ENCODE measurements around the gene CCDC150. TPM values are rescaled to one million over a fixed set of nuclear protein-coding genes. Genes with fewer than 3 reads are reported as not detected.

Gene CCDC150
- total and polyA plus RNA-seq, 2 donors from 2014 or later = 2.3 to 7.3 TPM

DNA sequence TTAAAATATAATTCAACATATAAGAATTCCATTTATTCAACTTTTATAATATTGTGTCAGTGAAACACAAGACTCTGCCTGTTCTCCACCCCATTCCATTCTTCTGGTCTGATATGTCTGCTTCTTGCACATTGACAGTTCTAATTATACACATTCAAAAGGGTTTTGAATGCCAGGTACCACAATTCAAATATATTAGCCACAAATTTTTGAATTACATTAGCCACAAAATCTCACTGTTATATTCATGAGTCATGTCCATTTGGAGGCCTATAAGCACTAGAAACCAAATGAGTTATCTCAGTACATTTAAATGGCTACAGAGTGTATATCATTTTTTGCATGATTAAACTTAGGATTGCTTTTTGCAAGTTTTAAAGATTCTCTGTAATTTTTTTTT is 72.1 kb downstream of the CCDC150 start:
- DNase-seq = no peak
- intact Hi-C loops (cut with DNase I) = no loop called here
- H3K4me3 ChIP-seq (ENCODE audit: low read length in 3 of 3) = no peak overlapping the region
- peaks cover 0 to 3% (median 0%) of the 10 kb centered on the region in 3 donors for H3K9me3 ChIP-seq (ENCODE audit: control insufficient read depth in 2 of 3, insufficient read depth in 1 of 3, low read length in 3 of 3)
- no peak for TF ChIP-seq CTCF (IDR thresholded peaks at IDR 0.05; ENCODE audit: borderline replicate concordance, extremely low read depth, insufficient read depth)
- H3K27me3 ChIP-seq (ENCODE audit: control insufficient read depth, insufficient read depth, low read length) = no peaks in the 10 kb centered on the region
- H3K9ac ChIP-seq (ENCODE audit: low read length in 3 of 3) = no peak overlapping the region
- no peak for FAIRE-seq
- no peaks in the 10 kb centered on the region for H3K4me1 ChIP-seq (ENCODE audit: control insufficient read depth in 2 of 3, insufficient read depth in 2 of 3, low read depth in 1 of 3, low read length in 3 of 3)
- H3K36me3 ChIP-seq (ENCODE audit: control insufficient read depth in 2 of 3, insufficient read depth in 3 of 3, low read length in 3 of 3) = no peaks in the 10 kb centered on the region
- H3K27ac ChIP-seq (ENCODE audit: low read depth in 2 of 2, low read length in 2 of 2) = no peak overlapping the region

GRCh38 chr2:196712867-196713266 is 73.4 kb downstream of the CCDC150 start:
- Histone ChIP-seq H3K9me3 (ENCODE audit: control insufficient read depth in 2 of 3, insufficient read depth in 1 of 3, low read length in 3 of 3) (peaks cover 0 to 3% (median 0%) of the 10 kb centered on the region in 3 donors), H3K27ac (ENCODE audit: low read depth in 2 of 2, low read length in 2 of 2) (no peak overlapping the region), H3K4me3 (ENCODE audit: low read length in 3 of 3) (no peak overlapping the region), H3K9ac (ENCODE audit: low read length in 3 of 3) (no peak overlapping the region), H3K27me3 (ENCODE audit: control insufficient read depth, insufficient read depth, low read length) (no peaks in the 10 kb centered on the region), H3K36me3 (ENCODE audit: control insufficient read depth in 2 of 3, insufficient read depth in 3 of 3, low read length in 3 of 3) (no peaks in the 10 kb centered on the region), H3K4me1 (ENCODE audit: control insufficient read depth in 2 of 3, insufficient read depth in 2 of 3, low read depth in 1 of 3, low read length in 3 of 3) (no peaks in the 10 kb centered on the region)
- FAIRE-seq (no peak), DNase-seq (no peak)
- no peak for TF ChIP-seq CTCF (IDR thresholded peaks at IDR 0.05; ENCODE audit: borderline replicate concordance, extremely low read depth, insufficient read depth)
- intact Hi-C loops (cut with DNase I) = no loop called here

GRCh38 chr2:196718419-196719109 is 79.0 kb downstream of the CCDC150 start:
- DNase-seq = peak in 1 of 5 donors; percentile 2
- peak overlapping the region in 1 of 3 donors; percentile 9 for H3K4me3 ChIP-seq (ENCODE audit: low read length in 3 of 3)
- H3K4me1 ChIP-seq (ENCODE audit: control insufficient read depth in 2 of 3, insufficient read depth in 2 of 3, low read depth in 1 of 3, low read length in 3 of 3) = no peaks in the 10 kb centered on the region
- no peaks in the 10 kb centered on the region for H3K27me3 ChIP-seq (ENCODE audit: control insufficient read depth, insufficient read depth, low read length)
- no peak overlapping the region for H3K9ac ChIP-seq (ENCODE audit: low read length in 3 of 3)
- H3K36me3 ChIP-seq (ENCODE audit: control insufficient read depth in 2 of 3, insufficient read depth in 3 of 3, low read length in 3 of 3) = no peaks in the 10 kb centered on the region
- FAIRE-seq = no peak
- intact Hi-C loops (cut with DNase I) = no loop called here
- H3K9me3 ChIP-seq (ENCODE audit: control insufficient read depth in 2 of 3, insufficient read depth in 1 of 3, low read length in 3 of 3) = no peaks in the 10 kb centered on the region
- H3K27ac ChIP-seq (ENCODE audit: low read depth in 2 of 2, low read length in 2 of 2) = no peak overlapping the region
- no peak for TF ChIP-seq CTCF (IDR thresholded peaks at IDR 0.05; ENCODE audit: borderline replicate concordance, extremely low read depth, insufficient read depth)

Data from kidney (tissue), 14 donors.